HG03108 (cell line): ENCODE results near the gene OR5D18.
"Not testable (repeated sequence)": the region's sequence is repeated elsewhere in the genome, so short reads cannot be mapped to it uniquely, and the experiment has no call there.

Experiments used
- ATAC-seq: cut with Tn5 transposase; IDR thresholded peaks from one replicate; pipeline ENCODE4 v1.9.1; 2021; ENCODE audit warnings: moderate library complexity; ENCODE audit not compliant: unreplicated experiment

Gene OR5D18

DNA sequence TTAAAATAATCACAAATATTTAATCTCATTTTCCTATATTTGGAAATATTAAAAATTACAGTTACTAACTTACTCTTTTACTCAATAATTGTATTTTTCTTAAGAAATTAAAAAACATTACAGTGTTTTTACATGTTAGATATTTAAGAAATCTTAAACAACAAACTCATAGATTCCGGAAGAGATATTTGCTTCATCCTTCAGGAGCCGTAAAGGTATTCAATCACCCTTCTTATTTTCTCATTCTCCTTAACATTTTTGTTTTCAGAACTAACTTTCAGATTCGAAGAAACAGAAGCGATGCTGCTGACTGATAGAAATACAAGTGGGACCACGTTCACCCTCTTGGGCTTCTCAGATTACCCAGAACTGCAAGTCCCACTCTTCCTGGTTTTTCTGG is at the start of gene OR5D18:
TSS of gene OR5D18 (plus strand) at position 301 of the 400 bp plus-strand sequence. CDS start at position 301, 0 bp downstream.
- ATAC-seq = no peak

DNA sequence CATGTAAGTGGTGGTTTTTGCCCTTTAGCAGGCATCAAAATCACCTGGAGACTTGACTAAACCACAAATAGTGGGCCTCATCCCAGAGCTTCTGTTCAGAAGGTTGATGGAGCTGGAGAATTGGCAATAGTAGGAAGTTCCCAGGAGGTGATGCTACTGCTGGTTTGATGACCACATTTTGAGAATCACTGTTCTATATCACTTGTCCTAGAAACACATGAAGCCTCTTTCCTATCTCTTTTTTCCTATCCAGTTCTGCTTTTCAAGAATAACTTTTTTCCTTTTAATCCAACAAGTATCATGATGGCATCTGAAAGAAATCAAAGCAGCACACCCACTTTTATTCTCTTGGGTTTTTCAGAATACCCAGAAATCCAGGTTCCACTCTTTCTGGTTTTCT is 46.3 kb upstream of the OR5D18 start, which contains the start of gene OR5D13:
TSS of gene OR5D13 (plus strand) at position 301 of the 400 bp plus-strand sequence. CDS start at position 301, 0 bp downstream.
- no peak for ATAC-seq

DNA sequence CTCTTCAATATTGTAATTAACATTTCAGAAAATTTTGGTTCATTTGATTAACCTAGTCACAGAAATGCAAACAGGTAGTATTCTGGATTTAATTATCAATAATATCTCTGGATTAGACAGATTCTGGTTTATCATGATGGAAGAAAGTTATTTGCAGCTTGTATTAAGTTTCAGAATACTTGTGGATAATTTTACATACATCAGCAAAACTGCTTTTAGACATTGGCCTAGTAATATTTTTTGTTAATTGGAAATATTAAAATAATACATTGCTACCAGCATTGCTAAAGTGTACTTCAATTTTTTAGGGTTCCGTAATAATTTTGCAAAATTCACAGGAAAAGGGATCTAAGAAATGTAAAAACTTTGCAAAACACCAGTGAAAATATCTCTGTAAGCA is 27.8 kb upstream of the OR5D18 start:
- no peak for ATAC-seq

DNA sequence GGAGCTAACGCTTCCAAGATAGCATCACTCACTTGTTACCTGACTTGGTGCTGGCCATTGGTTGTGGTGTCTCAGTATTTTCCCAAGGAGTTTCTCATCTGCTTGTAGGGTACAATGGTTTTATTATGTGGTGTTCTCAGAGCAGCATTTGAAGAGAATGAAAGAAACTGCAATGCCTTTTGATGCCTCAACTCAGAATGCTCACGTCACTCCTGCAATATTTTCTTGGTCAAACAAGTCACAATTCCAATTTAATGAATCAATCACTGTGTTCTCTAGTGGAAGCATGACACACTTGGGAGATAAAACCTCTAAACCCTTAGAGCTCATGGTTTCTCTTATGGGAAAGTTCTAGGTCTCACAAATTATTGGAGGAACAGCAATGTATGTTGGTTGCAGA is 26.1 kb upstream of the OR5D18 start:
- ATAC-seq = no peak

DNA sequence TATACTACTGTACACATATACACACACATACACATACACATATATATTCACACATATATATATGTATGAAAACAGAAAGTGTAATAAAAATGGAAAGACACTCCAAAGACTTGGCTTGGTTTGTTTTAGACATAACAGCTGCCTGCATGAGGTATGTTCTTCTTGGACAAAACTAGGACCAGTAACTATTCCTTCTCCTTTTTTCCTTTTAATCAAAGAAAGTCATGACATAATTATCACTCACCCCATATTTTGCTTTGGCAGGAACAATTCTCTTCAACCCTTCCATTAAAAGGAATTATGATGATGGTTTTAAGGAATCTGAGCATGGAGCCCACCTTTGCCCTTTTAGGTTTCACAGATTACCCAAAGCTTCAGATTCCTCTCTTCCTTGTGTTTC is 24.2 kb upstream of the OR5D18 start, which contains the start of gene OR5D14:
TSS of gene OR5D14 (plus strand) at position 301 of the 400 bp plus-strand sequence. CDS start at position 301, 0 bp downstream.
- ATAC-seq = no peak

DNA sequence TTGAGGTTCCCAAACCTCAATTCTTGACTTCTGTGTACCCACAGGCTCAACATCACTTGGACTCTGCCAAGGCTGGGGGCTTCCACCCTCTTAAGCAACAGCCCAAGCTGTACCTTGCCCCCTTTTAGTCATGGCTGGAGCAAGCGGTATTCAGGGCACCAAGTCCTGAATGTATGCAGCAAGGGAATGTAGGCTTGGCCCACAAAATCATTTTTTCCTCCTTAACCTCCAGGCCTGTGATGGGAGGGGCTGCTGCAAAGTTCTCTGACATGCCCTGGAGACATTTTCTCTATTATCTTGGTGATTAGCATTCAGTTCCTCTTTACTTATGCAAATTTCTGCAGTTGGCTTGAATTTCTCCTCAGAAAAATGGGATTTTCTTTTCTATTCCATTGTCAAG is 13.2 kb upstream of the OR5D18 start:
- ATAC-seq = no peak

DNA sequence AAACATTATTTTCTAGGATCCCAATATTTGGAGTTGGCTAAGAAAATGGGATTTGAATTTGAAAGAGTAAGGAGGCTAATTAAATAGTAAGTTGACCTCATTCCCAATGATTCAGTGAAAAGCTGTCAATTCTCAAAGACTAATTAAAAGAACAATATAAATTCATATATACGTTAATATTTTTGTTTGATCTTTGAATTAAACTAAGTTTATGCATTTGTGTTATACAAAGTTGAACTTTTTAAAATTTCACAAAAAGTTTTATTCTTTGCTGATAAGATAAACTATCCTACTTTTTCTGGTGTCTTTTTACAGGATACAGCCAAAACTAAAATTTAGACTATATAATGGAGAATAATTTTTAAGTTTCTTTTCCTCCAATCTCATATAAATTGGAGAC is 8.4 kb upstream of the OR5D18 start, which contains the start of gene OR5L1:
TSS of gene OR5L1 (plus strand) at position 301 of the 400 bp plus-strand sequence. CDS start 100 bp downstream, outside the sequence.
- ATAC-seq = no peak

DNA sequence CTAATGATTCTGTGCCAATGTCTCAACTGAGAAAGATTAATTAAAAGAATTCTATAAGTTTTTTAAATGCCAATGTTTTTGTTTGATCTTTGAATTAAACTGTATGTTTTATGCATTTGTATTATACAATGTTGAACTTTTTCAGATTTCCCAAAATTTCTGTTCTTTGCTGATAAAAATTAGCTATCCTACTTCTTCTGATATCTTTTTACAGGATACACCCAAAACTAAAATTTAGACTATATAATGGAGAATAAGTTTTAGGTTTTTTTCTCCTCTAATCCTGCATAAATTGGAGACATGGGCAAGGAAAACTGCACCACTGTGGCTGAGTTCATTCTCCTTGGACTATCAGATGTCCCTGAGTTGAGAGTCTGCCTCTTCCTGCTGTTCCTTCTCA is 7.5 kb downstream of the OR5D18 start, which contains the start of gene OR5L2:
TSS of gene OR5L2 (plus strand) at position 301 of the 400 bp plus-strand sequence. CDS start at position 301, 0 bp downstream.
- ATAC-seq = no peak

DNA sequence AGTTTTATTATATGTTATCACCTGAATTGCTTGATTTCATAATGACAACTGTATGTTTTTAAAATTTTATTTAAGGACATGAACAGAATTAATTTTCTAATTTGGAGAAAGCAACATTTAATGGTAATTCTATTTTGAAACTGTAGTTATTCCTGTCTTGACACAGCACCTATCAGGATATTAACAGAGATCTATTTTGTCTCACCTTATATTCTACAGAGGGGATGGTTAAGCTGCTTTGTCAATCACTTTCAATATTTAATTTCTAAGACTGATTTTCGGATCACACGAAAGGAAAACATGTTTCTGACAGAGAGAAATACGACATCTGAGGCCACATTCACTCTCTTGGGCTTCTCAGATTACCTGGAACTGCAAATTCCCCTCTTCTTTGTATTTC is 19.0 kb downstream of the OR5D18 start, which contains the start of gene OR5D16:
TSS of gene OR5D16 (plus strand) at position 301 of the 400 bp plus-strand sequence. CDS start at position 301, 0 bp downstream.
- ATAC-seq = no peak

DNA sequence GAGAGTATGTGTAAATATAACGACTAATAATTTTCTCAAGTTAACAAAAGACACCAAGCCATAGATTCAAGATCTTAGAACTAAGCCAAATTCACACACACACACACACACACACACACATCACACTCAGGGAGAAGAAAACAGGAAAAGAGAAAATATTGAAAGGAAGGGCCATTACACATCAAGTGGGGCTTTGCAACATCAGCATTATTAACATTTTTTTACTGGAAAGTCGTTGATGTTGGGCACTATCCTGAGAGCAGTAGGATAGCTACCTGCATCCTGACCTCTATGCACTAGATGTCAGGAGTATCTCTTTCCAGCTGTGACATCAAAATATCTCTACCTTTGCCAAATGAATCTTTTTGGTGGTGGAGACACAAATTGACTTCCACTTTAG is 28.0 kb downstream of the OR5D18 start:
- ATAC-seq = no peak

DNA sequence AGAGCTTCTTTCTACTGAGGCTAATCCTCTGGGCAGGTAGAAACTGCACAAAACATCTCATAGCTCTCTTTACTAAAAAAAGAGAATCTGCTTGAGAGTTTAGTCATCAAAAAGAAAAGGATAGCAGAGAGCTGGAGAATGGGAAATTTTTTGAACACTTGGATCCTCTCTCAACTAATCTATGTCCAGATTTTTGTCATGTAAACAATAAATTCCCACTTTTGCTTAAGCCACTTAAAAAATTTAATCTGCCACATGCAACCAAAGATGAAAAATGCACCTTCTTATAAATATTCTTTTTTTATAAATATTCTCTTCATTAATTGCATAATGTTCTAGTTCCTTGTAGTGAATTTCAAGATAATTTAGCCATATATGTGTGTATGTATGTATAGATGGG is 29.6 kb downstream of the OR5D18 start:
- ATAC-seq = no peak

DNA sequence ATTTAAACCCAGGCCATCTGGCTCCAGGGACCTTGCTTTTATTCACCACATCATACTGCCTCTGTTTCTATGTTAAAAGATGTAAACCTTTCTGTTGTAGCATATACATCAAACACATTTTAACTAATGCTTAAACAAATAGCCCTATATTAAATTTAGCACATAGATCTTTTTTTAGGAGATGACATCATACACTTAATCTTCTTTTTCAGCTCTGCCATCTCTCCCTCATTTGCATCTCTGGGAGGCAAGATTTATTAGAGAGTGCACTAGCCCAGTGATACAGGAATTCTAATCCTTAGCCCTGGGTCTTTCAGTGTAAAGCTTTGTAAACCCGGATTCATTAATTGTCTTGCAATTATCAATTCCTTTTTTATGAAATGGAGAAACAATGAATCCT is 32.7 kb downstream of the OR5D18 start:
- no peak for ATAC-seq

DNA sequence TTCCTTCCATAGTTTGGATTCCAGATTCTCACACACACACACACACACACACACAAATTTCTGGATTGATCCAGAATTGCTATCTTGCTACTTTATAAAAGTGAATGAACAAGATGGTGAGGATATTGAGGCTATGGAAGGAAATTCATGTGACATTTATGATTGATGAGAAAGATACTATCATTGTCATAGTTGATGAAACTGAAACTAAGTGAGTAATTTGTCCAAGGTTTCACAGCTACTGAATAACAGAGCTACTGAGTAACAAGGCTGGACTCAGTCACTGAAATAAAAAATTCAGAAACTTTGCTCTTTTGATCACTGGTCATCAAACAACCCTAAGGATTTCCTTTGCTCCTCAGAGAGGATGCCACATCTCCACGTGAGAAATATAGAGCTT is 35.3 kb downstream of the OR5D18 start:
- no peak for ATAC-seq

DNA sequence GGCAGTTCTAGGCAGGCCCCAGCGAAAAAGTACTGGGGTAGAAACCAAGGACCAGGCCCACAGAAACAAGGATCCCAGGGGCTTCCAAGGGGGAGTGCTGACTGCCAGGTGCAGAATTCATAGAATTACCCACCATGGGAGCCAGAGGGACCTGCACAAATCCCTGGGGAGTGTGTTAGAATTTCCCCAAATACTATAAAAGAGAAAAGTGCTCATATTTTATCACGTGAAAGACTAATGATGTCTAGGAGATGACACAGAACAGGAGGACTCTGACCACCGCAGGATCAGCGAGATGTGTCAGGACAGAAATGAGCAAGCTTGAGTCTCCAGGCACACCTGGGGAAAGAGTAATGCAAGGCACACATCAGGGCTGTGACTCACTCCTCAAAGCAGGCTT is 47.9 kb downstream of the OR5D18 start:
- not testable (repeated sequence) for ATAC-seq
